Right renal cortex interstitium (tissue), 3 donors: ENCODE data around the gene UGP2. TPM values are rescaled to one million over a fixed set of nuclear protein-coding genes. Genes with fewer than 3 reads are reported as not detected.
"Not testable (repeated sequence)": the region's sequence is repeated elsewhere in the genome, so short reads cannot be mapped to it uniquely, and the experiment has no call there.

Source experiments
- DNase-seq, 3 donors: peaks; one replicate each; pipeline ENCODE4 v3.0.0-alpha.2; 2013; ENCODE audit warnings: low read depth in 3 of 3, low spot score in 2 of 3
- polyA plus RNA-seq, 3 donors: library from polyadenylated mRNA; unstranded; fragments of 120-200 nt; gene quantifications; one replicate each; pipeline ENCODE4 v1.2.1, GENCODE V29; 2013; ENCODE audit not compliant: insufficient read length in 3 of 3

Gene UGP2
- polyA plus RNA-seq, 3 donors: 129 to 133 (median 132) TPM

DNA sequence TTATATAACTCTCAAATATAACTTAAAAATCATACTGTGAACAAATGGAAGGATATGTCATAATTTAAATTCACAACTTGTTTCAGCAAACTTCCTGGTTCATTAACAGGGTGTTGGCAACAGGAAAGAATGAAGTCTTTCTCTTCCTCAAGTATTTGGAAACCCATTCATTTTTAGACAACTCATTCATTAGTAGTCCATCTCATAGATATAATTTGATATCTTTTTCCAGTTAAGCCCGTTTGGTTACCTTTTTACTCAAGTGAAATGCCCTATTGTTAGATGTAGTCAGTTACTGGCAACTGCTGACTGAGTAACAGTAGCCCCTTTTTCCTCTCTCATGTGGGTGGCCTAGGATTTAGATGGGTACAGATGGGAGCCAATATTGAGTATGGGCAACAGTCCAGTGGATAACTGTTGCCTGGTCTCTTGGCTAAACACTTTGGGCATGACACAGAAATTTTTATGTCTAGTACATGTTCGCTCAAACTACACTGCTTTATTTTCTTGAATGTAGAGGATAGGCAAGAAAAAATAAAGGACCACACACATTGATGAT lies 4.6 kb upstream of the UGP2 start:
- no peak for DNase-seq

GRCh38 chr2:63840081-63840784 lies 1.5 kb upstream of the UGP2 start:
- no peak for DNase-seq

DNA sequence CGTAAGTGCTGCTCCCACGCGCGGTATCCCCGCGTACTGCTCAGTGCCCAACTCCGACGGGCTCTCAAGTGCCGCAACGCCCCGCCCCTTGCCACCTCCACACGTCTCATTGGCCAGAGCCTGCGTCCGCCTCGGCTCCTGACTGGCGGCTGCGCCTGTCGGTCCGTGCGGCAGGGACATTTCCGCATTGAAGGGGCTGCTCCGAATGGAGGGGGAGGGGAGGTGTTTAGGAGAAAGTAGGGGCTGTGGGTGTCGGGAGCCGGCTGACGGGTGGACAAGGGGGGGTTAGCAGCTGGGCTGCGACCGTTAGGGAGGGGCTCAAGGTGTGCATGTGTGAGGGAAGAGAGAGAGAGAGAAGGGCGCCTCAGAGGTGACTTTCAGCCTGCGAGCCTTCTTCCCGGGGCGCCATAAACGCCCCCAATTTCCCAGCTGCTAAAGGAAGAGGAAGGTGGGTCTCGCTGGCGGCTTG lies 877 bp upstream of the UGP2 start:
- peak; percentile 85 to 95 (median 92) for DNase-seq

DNA sequence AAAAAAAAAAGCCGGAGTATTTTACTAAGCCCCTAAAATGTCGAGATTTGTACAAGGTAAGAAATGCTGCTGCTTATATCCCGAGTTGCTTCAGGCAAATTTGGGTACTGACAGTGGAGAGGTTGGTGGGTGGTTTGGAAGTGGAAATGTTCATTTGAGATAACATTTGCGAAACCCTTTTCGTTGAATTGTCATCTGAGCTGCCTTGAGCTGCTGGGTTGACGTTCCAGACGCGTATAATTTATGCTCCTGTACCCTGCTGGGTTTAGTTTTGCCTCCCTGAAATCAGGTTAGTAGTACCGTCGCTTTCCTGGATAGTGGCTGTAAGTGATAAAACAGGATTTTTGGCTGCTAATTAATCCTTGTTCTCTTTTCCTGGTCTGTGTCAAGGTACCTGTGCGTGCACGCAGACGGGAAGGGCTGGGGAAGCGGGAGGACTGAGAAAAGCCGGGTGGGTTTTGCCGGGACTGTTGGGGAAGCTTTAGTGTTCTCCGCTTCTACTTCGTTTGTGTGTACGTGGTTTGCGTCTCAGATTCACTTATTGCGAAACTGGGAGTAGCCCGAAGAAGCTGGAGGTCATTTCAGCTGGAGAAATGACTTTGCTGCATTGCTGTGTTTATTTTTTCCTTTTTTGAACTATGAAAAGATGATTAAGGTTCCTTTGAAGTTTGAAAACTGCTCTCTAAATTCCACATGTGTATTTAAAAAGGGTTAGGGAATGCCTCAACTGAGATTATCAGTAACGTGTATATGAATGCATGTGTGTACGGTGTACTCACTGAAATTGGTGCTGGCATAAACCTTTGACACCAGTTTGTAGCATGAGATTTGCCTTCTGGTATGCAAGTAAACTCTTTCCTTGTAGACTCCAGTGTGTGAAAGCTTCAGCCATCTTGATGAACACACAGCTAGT lies 709 bp downstream of the UGP2 start:
- no peak for DNase-seq

- DNase-seq: no peak
These were observed 1.4 kb downstream of the UGP2 start for GRCh38 chr2:63843093-63843492.

GRCh38 chr2:63843791-63844190 lies 2.1 kb downstream of the UGP2 start:
- no peak for DNase-seq

- no peak for DNase-seq
These were observed 2.9 kb downstream of the UGP2 start for GRCh38 chr2:63844616-63845015.

DNA sequence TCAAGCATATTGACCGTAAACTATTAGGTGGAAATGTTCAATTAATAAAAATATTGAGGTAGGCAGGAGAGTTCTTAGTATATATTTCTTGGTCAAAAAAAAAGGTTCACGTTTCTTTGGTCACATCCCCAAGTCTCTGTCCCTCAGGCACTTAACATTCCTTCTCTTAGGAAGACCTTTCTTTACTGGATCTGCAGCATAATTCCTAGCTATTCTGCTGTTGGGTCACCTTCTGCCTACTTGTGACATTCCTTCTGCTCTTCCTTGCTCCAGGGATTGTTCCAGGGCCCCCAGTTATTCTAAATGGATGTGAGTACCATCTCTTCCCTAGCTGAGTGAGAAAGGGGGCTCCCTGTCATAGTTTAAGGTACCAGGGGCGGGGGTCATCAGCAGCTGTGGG lies 4.2 kb downstream of the UGP2 start:
- no peak for DNase-seq

DNA sequence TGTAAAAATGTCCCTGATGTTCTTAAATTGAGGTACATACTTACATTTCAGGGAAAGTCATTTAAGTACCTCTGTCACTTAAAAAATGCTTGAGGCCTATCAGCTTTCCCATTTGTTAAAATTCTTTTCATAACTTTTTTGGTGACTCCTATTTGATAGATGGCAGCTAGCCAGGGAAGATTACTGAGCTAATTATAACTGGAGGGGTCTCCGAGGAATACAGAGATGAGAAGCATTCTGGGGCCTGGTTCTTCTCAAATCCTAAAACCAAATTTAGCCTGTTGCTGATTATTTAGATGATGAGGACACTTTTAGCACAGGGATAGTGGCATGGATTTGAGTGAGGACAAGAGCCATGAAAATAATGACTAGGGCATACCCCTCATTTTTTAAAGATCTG lies 4.8 kb downstream of the UGP2 start:
- DNase-seq: no peak

DNA sequence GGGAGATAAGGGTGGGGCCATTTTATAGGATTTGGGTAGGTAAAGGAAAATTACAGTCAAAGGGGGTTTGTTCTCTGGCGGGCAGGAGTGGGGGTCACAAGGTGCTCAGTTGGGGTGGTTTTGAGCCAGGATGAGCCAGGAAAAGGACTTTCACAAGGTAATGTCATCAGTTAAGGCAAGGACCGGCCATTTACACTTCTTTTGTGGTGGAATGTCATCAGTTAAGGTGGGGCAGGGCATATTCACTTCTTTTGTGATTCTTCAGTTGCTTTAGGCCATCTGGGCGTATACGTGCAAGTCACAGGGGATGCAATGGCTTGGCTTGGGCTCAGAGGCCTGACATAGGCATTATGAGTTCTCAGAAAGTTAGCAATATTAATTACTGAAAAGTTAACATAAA lies 5.9 kb downstream of the UGP2 start:
- DNase-seq: not testable (repeated sequence)

- DNase-seq: no peak
These were observed 7.9 kb downstream of the UGP2 start for GRCh38 chr2:63849381-63850203.

DNA sequence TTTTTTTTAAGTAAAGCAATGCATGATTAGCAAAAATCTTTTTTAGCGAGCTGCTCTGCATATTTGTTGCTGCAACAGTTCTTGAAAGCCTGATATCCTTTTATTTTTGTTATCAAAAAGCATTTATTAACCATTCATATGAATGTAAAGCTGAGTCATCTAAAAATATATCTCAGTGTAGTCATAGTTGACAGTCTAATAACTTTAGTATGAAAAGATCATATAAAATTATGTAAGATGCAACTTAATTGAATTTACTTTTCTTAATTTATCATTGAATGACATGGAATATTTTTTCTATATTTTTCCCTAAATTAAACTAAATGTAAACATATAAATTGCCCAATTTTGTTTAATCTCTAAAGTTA lies 8.5 kb downstream of the UGP2 start:
- no peak for DNase-seq

DNA sequence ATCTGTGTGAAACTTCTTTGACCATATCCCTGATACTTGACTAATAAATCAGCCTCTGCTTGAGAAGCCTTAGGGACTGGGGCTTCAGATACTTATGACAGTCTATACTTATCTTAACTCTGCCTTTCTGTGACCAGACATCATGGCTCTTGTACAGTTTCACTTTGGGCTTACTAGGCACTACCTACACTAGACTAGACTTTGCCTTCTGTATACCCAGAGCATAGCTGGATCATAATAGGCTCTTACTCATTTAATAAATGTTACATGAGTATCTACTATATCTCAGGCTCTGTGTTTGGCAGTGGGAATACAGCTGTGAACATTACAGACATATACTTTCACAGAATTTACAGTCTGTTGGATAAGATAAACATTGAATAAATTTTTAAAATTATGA lies 9.0 kb downstream of the UGP2 start:
- DNase-seq: no peak

DNA sequence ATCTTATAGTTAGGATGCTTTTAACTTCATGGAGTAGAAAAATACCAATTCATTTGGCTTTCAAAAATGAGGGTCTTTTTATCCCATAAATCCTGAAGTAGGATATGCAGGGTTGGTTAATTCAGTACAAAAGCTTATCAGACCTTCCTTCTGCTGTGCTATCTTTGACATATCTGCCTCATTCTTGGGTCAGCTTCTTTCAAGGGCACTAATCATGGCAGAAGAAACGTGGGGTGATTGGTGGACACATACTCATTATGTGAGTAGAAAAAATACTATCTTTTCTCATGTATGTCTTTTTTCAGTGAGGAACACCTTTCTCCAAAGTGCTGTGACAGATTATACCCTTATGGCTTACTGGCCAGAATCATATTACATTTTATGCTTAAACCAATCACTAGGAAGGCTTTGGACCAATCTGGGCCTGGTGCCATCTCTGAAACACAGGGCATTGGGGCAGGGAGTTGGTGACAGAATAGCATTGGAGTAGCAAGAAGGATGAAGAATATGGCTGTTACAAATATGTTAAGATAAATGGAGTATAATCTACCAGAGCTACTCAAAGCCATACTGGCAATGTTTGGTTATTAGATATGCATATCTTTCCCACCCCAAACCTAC lies 10.1 kb downstream of the UGP2 start:
- DNase-seq: no peak

DNA sequence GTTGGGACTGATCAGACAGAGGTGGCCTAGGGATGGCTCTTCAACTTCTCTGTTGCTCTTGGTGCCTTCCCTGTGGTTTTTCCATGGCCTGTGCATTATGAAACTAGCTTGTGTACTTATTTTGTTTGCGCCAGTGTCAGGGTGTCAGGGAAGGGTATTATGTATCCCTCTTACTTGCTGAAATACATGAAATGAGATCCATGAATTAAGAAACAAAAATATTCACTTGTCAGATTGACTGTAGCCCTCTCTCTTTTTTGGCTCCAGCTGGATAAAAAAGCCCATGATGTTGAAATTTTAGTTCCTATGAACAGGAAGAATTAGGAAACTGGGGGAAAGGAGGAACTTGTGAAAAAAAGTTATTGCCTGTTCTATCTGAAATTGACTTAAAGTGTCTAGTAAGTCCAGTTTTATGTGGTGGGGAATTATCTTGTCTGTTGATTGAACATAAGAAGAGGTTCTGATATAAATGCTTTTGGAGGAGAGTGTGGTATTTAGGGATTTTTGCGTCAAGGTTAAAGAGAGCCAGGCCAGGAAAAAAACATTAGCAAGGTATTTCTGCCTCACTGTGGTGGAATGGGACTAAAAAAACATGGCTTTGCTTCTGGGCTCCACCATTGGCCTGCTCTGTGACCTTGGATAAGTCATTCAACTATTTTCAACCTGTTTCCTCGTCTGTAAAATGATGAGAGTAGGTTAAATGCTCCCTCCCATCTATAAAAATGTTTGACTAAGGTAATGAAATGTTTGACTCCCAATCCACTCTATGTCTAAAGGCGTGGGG lies 12.0 kb downstream of the UGP2 start:
- no peak for DNase-seq

- DNase-seq: no peak
These were observed 14.0 kb downstream of the UGP2 start for GRCh38 chr2:63855418-63856302.

DNA sequence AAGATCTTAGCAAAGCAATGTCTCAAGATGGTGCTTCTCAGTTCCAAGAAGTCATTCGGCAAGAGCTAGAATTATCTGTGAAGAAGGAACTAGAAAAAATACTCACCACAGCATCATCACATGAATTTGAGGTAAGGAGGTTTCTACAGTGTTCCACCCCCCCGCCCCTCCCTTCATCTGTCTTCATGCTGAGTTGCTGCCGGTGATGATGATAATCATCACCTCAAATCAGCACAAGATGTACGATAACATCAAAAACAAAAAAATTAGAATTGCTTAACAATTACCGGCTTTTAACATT lies 14.6 kb downstream of the UGP2 start:
- no peak for DNase-seq

- no peak for DNase-seq
These were observed 16.6 kb downstream of the UGP2 start for GRCh38 chr2:63858291-63858690.
